ENCODE measurements around the gene CRP.

Gene CRP

GRCh38 chr1:159748370-159748769, 34.0 kb upstream of the CRP start:
- TF ChIP-seq SIN3A (IDR thresholded peaks at IDR 0.05; ENCODE audit: borderline replicate concordance, insufficient read depth, low read length) (no peak), POLR2AphosphoS5 (IDR thresholded peaks at IDR 0.05; ENCODE audit: low read depth, low read length) (no peak), FOXP2 (optimal IDR thresholded peaks at IDR 0.05; ENCODE audit: borderline replicate concordance, extremely low read depth, extremely low read length, insufficient read depth) (no peak), TAF1 (IDR thresholded peaks at IDR 0.05; ENCODE audit: borderline replicate concordance, insufficient read depth, low read length) (no peak), REST (IDR thresholded peaks at IDR 0.05; ENCODE audit: insufficient read depth in 1 of 2, low read depth in 2 of 2, low read length in 2 of 2) (no peak)

GRCh38 chr1:159746666-159747065, 32.3 kb upstream of the CRP start:
- TF ChIP-seq POLR2AphosphoS5 (IDR thresholded peaks at IDR 0.05; ENCODE audit: low read depth, low read length) (no peak), FOXP2 (optimal IDR thresholded peaks at IDR 0.05; ENCODE audit: borderline replicate concordance, extremely low read depth, extremely low read length, insufficient read depth) (no peak), REST (IDR thresholded peaks at IDR 0.05; ENCODE audit: insufficient read depth in 1 of 2, low read depth in 2 of 2, low read length in 2 of 2) (no peak), SIN3A (IDR thresholded peaks at IDR 0.05; ENCODE audit: borderline replicate concordance, insufficient read depth, low read length) (no peak), TAF1 (IDR thresholded peaks at IDR 0.05; ENCODE audit: borderline replicate concordance, insufficient read depth, low read length) (no peak)

GRCh38 chr1:159743651-159744410, 29.4 kb upstream of the CRP start:
- TF ChIP-seq POLR2AphosphoS5 (IDR thresholded peaks at IDR 0.05; ENCODE audit: low read depth, low read length) (no peak), TAF1 (IDR thresholded peaks at IDR 0.05; ENCODE audit: borderline replicate concordance, insufficient read depth, low read length) (no peak), REST (IDR thresholded peaks at IDR 0.05; ENCODE audit: insufficient read depth in 1 of 2, low read depth in 2 of 2, low read length in 2 of 2) (no peak), SIN3A (IDR thresholded peaks at IDR 0.05; ENCODE audit: borderline replicate concordance, insufficient read depth, low read length) (no peak), FOXP2 (optimal IDR thresholded peaks at IDR 0.05; ENCODE audit: borderline replicate concordance, extremely low read depth, extremely low read length, insufficient read depth) (no peak)

GRCh38 chr1:159737238-159737916, 23.0 kb upstream of the CRP start:
- TF ChIP-seq REST (IDR thresholded peaks at IDR 0.05; ENCODE audit: insufficient read depth in 1 of 2, low read depth in 2 of 2, low read length in 2 of 2) (no peak), SIN3A (IDR thresholded peaks at IDR 0.05; ENCODE audit: borderline replicate concordance, insufficient read depth, low read length) (no peak), TAF1 (IDR thresholded peaks at IDR 0.05; ENCODE audit: borderline replicate concordance, insufficient read depth, low read length) (no peak), POLR2AphosphoS5 (IDR thresholded peaks at IDR 0.05; ENCODE audit: low read depth, low read length) (no peak), FOXP2 (optimal IDR thresholded peaks at IDR 0.05; ENCODE audit: borderline replicate concordance, extremely low read depth, extremely low read length, insufficient read depth) (no peak)

Measured in PFSK-1 (cell line).